SW480 (cell line): ENCODE results near the gene CMBL.

Experiments
- DNase-seq: peaks from one replicate; pipeline ENCODE4 v3.0.0-alpha.2; 2016; ENCODE audit warnings: low spot score

CMBL gene

GRCh38 chr5:10310066-10310779 is 2.5 kb upstream of the CMBL start:
- no peak for DNase-seq

- DNase-seq: no peak
Measured at GRCh38 chr5:10308844-10309243, 1.1 kb upstream of the CMBL start.

- DNase-seq: no peak
Measured at GRCh38 chr5:10306806-10307205, 896 bp downstream of the CMBL start.

GRCh38 chr5:10306114-10306513 is 1.6 kb downstream of the CMBL start:
- no peak for DNase-seq

GRCh38 chr5:10304932-10305331 is 2.8 kb downstream of the CMBL start:
- DNase-seq: no peak

GRCh38 chr5:10303699-10304170 is 4.0 kb downstream of the CMBL start:
- no peak for DNase-seq

- no peak for DNase-seq
Measured at GRCh38 chr5:10303201-10303600, 4.5 kb downstream of the CMBL start.

- no peak for DNase-seq
Measured at GRCh38 chr5:10301842-10302610, 5.7 kb downstream of the CMBL start.

- no peak for DNase-seq
Measured at GRCh38 chr5:10301266-10301665, 6.4 kb downstream of the CMBL start.

GRCh38 chr5:10300246-10300645 is 7.5 kb downstream of the CMBL start:
- DNase-seq: no peak

GRCh38 chr5:10297646-10298204 is 10.0 kb downstream of the CMBL start:
- no peak for DNase-seq

GRCh38 chr5:10295619-10296326 is 11.9 kb downstream of the CMBL start:
- DNase-seq: no peak

- no peak for DNase-seq
Measured at GRCh38 chr5:10293907-10294662, 13.6 kb downstream of the CMBL start.

- no peak for DNase-seq
Measured at GRCh38 chr5:10291692-10292339, 15.9 kb downstream of the CMBL start.

GRCh38 chr5:10290438-10290837 is 17.3 kb downstream of the CMBL start:
- no peak for DNase-seq

GRCh38 chr5:10289991-10290390 is 17.7 kb downstream of the CMBL start:
- DNase-seq: no peak

- DNase-seq: no peak
Measured at GRCh38 chr5:10289353-10289752, 18.3 kb downstream of the CMBL start.

GRCh38 chr5:10288592-10289219 is 19.0 kb downstream of the CMBL start:
- peak; percentile 75 for DNase-seq

- DNase-seq: no peak
Measured at GRCh38 chr5:10286862-10287227, 20.9 kb downstream of the CMBL start.

GRCh38 chr5:10286162-10286861 is 21.4 kb downstream of the CMBL start:
- no peak for DNase-seq
